Ishikawa (cell line): ENCODE measurements around the gene SIVA1.

Experiments used
- CEBPB ChIP-seq: IDR thresholded peaks from 2 replicates; pipeline ENCODE4 v1.6.1; 2012
- USF1 ChIP-seq: IDR thresholded peaks from 2 replicates; pipeline ENCODE4 v1.6.1; 2012

- no peak for TF ChIP-seq CEBPB
- TF ChIP-seq USF1: no peak
These were observed 34.1 kb upstream of the SIVA1 start for GRCh38 chr14:104718871-104719270.
